ENCODE results near the gene RNF144A. TPM values are rescaled to one million over a fixed set of nuclear protein-coding genes. Genes with fewer than 3 reads are reported as not detected.

RNF144A gene
- total and polyA plus RNA-seq, 10 of the 15 experiments (the other 5 are each of a cell fraction or from before 2014, with no cell fraction given), result 0.02 to 12.1 (median 0.48) TPM; not detected in 1

GRCh38 chr2:7007488-7007845, 90.3 kb downstream of the RNF144A start:
- Histone ChIP-seq H3K9ac (ENCODE audit: control insufficient read depth, insufficient read depth, low read length) (no peak overlapping the region), H3K27me3 (replicated peaks in 1 of 2; ENCODE audit: control insufficient read depth in 2 of 2, insufficient read depth in 2 of 2, low read length in 1 of 2) (no peaks in the 10 kb centered on the region; a peak in 1 of 4 replicates), H3K9me3 (replicated peaks; ENCODE audit: control insufficient read depth, insufficient read depth, low read length) (no peaks in the 10 kb centered on the region), H3K4me3 (no peak overlapping the region), H3K36me3 (ENCODE audit: control insufficient read depth in 2 of 2, insufficient read depth in 2 of 2, low read length in 1 of 2) (no peaks in the 10 kb centered on the region), H3K27ac (ENCODE audit: control insufficient read depth, insufficient read depth) (no peak overlapping the region), H2AFZ (ENCODE audit: control insufficient read depth, low read depth, low read length) (no peak overlapping the region; the same call in 1 of the 2 replicates), H3K4me1 (ENCODE audit: control insufficient read depth, insufficient read depth, low read length) (peaks cover 11% of the 10 kb centered on the region), H3K79me2 (ENCODE audit: control insufficient read depth, insufficient read depth, low read length) (no peaks in the 10 kb centered on the region), H3K4me2 (ENCODE audit: control insufficient read depth, insufficient read depth) (peak overlapping the region; percentile 33; the same call in 1 of the 2 replicates), H4K20me1 (ENCODE audit: control insufficient read depth, insufficient read depth) (no peaks in the 10 kb centered on the region)
- ChIA-PET POLR2A (no interaction called here), CTCF (interaction anchor here (1.0 to 1.3 kb wide), 2 partner anchors 37 to 84 kb away, joined by 4 to 6 read pairs; no protein-coding TSS in a partner anchor), SMC1A (ENCODE audit: uncharacterized antibody, unreplicated experiment) (interaction anchor here (0.9 to 1.4 kb wide), 2 partner anchors 91 to 111 kb away, joined by 3 to 4 read pairs; no protein-coding TSS in a partner anchor), RAD21 (ENCODE audit: unreplicated experiment) (interaction anchor here (1.0 to 1.4 kb wide), 2 partner anchors 91 to 110 kb away, joined by 3 to 5 read pairs; no protein-coding TSS in a partner anchor)
- WGBS (ENCODE audit: insufficient coverage, insufficient replicate concordance, low lambda C conversion rate, missing lambda C conversion rate), result 42% methylated on average over 9 of the region's 9 CpGs
- BruUV-seq (replicated peaks), result no TSS peak
- no peak for TF ChIP-seq ATF7 (IDR thresholded peaks at IDR 0.05; ENCODE audit: low read depth)
- no peak for TF ChIP-seq HSF1 (IDR thresholded peaks at IDR 0.05; ENCODE audit: low read depth, low read length)
- no peak for TF ChIP-seq GABPA (IDR thresholded peaks at IDR 0.05; ENCODE audit: low read depth)
- TF ChIP-seq TCF7 (IDR thresholded peaks at IDR 0.05; ENCODE audit: borderline replicate concordance), result no peak
- TF ChIP-seq BMI1 (IDR thresholded peaks at IDR 0.05; ENCODE audit: borderline replicate concordance), result no peak
- no peak for TF ChIP-seq RAD21 (IDR thresholded peaks at IDR 0.05; ENCODE audit: insufficient read depth, low read depth, low read length)
- TF ChIP-seq USF1 (IDR thresholded peaks at IDR 0.05; ENCODE audit: borderline replicate concordance, extremely low read length, insufficient read depth, low read depth, low read length), result no peak
- TF ChIP-seq BCLAF1 (IDR thresholded peaks at IDR 0.05), result no peak
- no peak for TF ChIP-seq TBL1XR1 (IDR thresholded peaks at IDR 0.05; ENCODE audit: low read depth, low read length)
- no peak for TF ChIP-seq TAF1 (IDR thresholded peaks at IDR 0.05; ENCODE audit: borderline replicate concordance, low read depth, low read length)
- TF ChIP-seq NBN (IDR thresholded peaks at IDR 0.05), result no peak
- no peak for TF ChIP-seq CHD2 (IDR thresholded peaks at IDR 0.05; ENCODE audit: borderline replicate concordance, low read depth, low read length)
- TF ChIP-seq CBX5 (IDR thresholded peaks at IDR 0.05; ENCODE audit: low read depth), result no peak
- no peak for TF ChIP-seq RAD51 (IDR thresholded peaks at IDR 0.05)
- TF ChIP-seq POLR2AphosphoS5 (IDR thresholded peaks at IDR 0.05; ENCODE audit: low read length), result no peak
- no peak for TF ChIP-seq CEBPB (IDR thresholded peaks at IDR 0.05; ENCODE audit: borderline replicate concordance in 1 of 2, low read depth in 2 of 2, low read length in 2 of 2)
- no peak for TF ChIP-seq BHLHE40 (IDR thresholded peaks at IDR 0.05; ENCODE audit: borderline replicate concordance in 1 of 2, low read depth in 2 of 2, low read length in 1 of 2)
- no peak for TF ChIP-seq HDGF (IDR thresholded peaks at IDR 0.05)
- no peak for TF ChIP-seq DPF2 (IDR thresholded peaks at IDR 0.05)
- no peak for TF ChIP-seq NFIC (IDR thresholded peaks at IDR 0.05; ENCODE audit: low read depth, low read length)
- no peak for DNase-seq (ENCODE audit: low read depth, low spot score)
- peak; percentile 45 for ATAC-seq
- in situ Hi-C loops (cut with MboI), result no loop called here
- FAIRE-seq, result no peak
- intact Hi-C loops (cut with micrococcal nuclease; ENCODE audit: unreplicated experiment), result no loop called here
